Mesodermal cell (in vitro differentiated cells): ENCODE measurements around the gene NQO2. TPM values are rescaled to one million over a fixed set of nuclear protein-coding genes. Genes with fewer than 3 reads are reported as not detected.

Experiments
- H3K27ac ChIP-seq: 2 replicates; pipeline ENCODE4 v1.7.0; 2013; ENCODE audit warnings: mild to moderate bottlenecking, low read depth, low read length, moderate library complexity; ENCODE audit not compliant: severe bottlenecking
- H3K36me3 ChIP-seq: 2 replicates; pipeline ENCODE4 v1.7.1; 2013; ENCODE audit warnings: mild to moderate bottlenecking, low read length, moderate library complexity; ENCODE audit not compliant: control insufficient read depth, insufficient read depth
- H3K4me1 ChIP-seq: one replicate; pipeline ENCODE4 v1.7.1; 2013; ENCODE audit warnings: mild to moderate bottlenecking, low read length; ENCODE audit not compliant: insufficient read depth, control insufficient read depth, poor library complexity, severe bottlenecking
- H3K4me3 ChIP-seq: 2 replicates; pipeline ENCODE4 v1.7.0; 2013; ENCODE audit warnings: low read length, control low read depth, mild to moderate bottlenecking; ENCODE audit not compliant: insufficient read depth, poor library complexity, severe bottlenecking; ENCODE audit errors: extremely low read depth
- H3K9me3 ChIP-seq: 2 replicates; pipeline ENCODE4 v1.7.1; 2013; ENCODE audit warnings: mild to moderate bottlenecking, low read length, moderate library complexity; ENCODE audit not compliant: control insufficient read depth
- WGBS, 2 experiments: methylation state at CpG; one replicate each; pipeline ENCODE4 v1.1.5; 2013; ENCODE audit warnings: missing lambda C conversion rate in 2 of 2; ENCODE audit not compliant: insufficient coverage in 2 of 2; 5-methylcytosine and 5-hydroxymethylcytosine counted together
- polyA plus RNA-seq, 2 experiments: library from polyadenylated mRNA; stranded (reverse); fragments of 50-300 nt; gene quantifications; one replicate each; pipeline ENCODE4 v1.2.3, GENCODE V29; 2013

NQO2 gene
- 37.7 TPM for polyA plus RNA-seq (2013, experiment 1 of 2)
- 34.7 TPM for polyA plus RNA-seq (2013, experiment 2 of 2)

GRCh38 chr6:2999618-3000557 is at the start of gene NQO2:
NQO2 (plus strand) TSS chr6:2999894; CDS start chr6:3006553, 6,659 bp downstream.
- 1 to 2% methylated on average over 44 to 55 of the region's 87 CpGs for WGBS, 2 experiments
- Histone ChIP-seq H3K4me1 (no peaks in the 10 kb centered on the region), H3K27ac (peak within 1 kb of the TSS; percentile 18), H3K9me3 (no peaks in the 10 kb centered on the region), H3K36me3 (no peaks in the 10 kb centered on the region), H3K4me3 (peak within 1 kb of the TSS; percentile 58)

GRCh38 chr6:2950713-2951112 is 49.0 kb upstream of the NQO2 start:
- no peak overlapping the region for H3K27ac ChIP-seq
- WGBS, 2 experiments, result 90 to 93% methylated on average over 10 to 11 of the region's 12 CpGs
- H3K9me3 ChIP-seq, result no peaks in the 10 kb centered on the region
- H3K4me1 ChIP-seq, result peaks cover 6% of the 10 kb centered on the region
- H3K36me3 ChIP-seq, result peaks cover 24% of the 10 kb centered on the region
- no peak overlapping the region for H3K4me3 ChIP-seq

- Histone ChIP-seq H3K4me3 (no peak overlapping the region), H3K36me3 (peaks cover 25% of the 10 kb centered on the region), H3K9me3 (no peaks in the 10 kb centered on the region), H3K4me1 (peaks cover 6% of the 10 kb centered on the region), H3K27ac (no peak overlapping the region)
- WGBS, 2 experiments, result 84 to 92% methylated on average over 3 to 5 of the region's 8 CpGs
These were observed 48.0 kb upstream of the NQO2 start for GRCh38 chr6:2951728-2952127.

GRCh38 chr6:2952557-2953095 is 47.1 kb upstream of the NQO2 start:
- H3K27ac ChIP-seq, result no peak overlapping the region
- H3K4me3 ChIP-seq, result no peak overlapping the region
- H3K4me1 ChIP-seq, result peaks cover 6% of the 10 kb centered on the region
- peaks cover 27% of the 10 kb centered on the region for H3K36me3 ChIP-seq
- WGBS, 2 experiments, result 31 to 39% methylated on average over 21 to 27 of the region's 27 CpGs
- H3K9me3 ChIP-seq, result no peaks in the 10 kb centered on the region

- H3K4me3 ChIP-seq, result no peak overlapping the region
- H3K36me3 ChIP-seq, result peaks cover 22% of the 10 kb centered on the region
- no peak overlapping the region for H3K27ac ChIP-seq
- 93 to 94% methylated on average over 11 of the region's 12 CpGs for WGBS, 2 experiments
- no peaks in the 10 kb centered on the region for H3K9me3 ChIP-seq
- H3K4me1 ChIP-seq, result peaks cover 6% of the 10 kb centered on the region
These were observed 46.6 kb upstream of the NQO2 start for GRCh38 chr6:2953098-2953497.

- no peaks in the 10 kb centered on the region for H3K9me3 ChIP-seq
- WGBS, 2 experiments, result 95 to 100% methylated on average over 3 to 4 of the region's 5 CpGs
These were observed 42.6 kb upstream of the NQO2 start for GRCh38 chr6:2956930-2957685.

GRCh38 chr6:2957696-2958330 is 41.9 kb upstream of the NQO2 start:
- WGBS, 2 experiments, result 88 to 94% methylated on average over 10 of the region's 11 CpGs
- Histone ChIP-seq H3K36me3 (peaks cover 10% of the 10 kb centered on the region), H3K27ac (no peak overlapping the region), H3K9me3 (no peaks in the 10 kb centered on the region), H3K4me1 (peaks cover 21% of the 10 kb centered on the region), H3K4me3 (no peak overlapping the region)

More at GRCh38 chr6:2956930-2957685, 42.6 kb upstream of the NQO2 start:
- peaks cover 10% of the 10 kb centered on the region for H3K36me3 ChIP-seq
- no peak overlapping the region for H3K27ac ChIP-seq
- peaks cover 22% of the 10 kb centered on the region for H3K4me1 ChIP-seq
- no peak overlapping the region for H3K4me3 ChIP-seq

- H3K4me3 ChIP-seq, result no peak overlapping the region
- WGBS, 2 experiments, result 98 to 99% methylated on average over 16 to 18 of the region's 18 CpGs
- no peaks in the 10 kb centered on the region for H3K9me3 ChIP-seq
- peaks cover 10% of the 10 kb centered on the region for H3K36me3 ChIP-seq
- peaks cover 16% of the 10 kb centered on the region for H3K4me1 ChIP-seq
- H3K27ac ChIP-seq, result no peak overlapping the region
These were observed 41.4 kb upstream of the NQO2 start for GRCh38 chr6:2958331-2958711.

- Histone ChIP-seq H3K4me3 (no peak overlapping the region), H3K36me3 (peaks cover 10% of the 10 kb centered on the region), H3K9me3 (no peaks in the 10 kb centered on the region), H3K4me1 (peaks cover 16% of the 10 kb centered on the region), H3K27ac (no peak overlapping the region)
- 90 to 93% methylated on average over 5 to 6 of the region's 9 CpGs for WGBS, 2 experiments
These were observed 40.9 kb upstream of the NQO2 start for GRCh38 chr6:2958776-2959175.
